LoVo (cell line): ENCODE data around the gene FLT4.

Experiments used
- DNase-seq: peaks from one replicate; pipeline ENCODE4 v3.0.0-alpha.2; 2016; ENCODE audit warnings: low spot score

The FLT4 gene

GRCh38 chr5:180607861-180608571 is 41.4 kb downstream of the FLT4 start:
- no peak for DNase-seq

DNA sequence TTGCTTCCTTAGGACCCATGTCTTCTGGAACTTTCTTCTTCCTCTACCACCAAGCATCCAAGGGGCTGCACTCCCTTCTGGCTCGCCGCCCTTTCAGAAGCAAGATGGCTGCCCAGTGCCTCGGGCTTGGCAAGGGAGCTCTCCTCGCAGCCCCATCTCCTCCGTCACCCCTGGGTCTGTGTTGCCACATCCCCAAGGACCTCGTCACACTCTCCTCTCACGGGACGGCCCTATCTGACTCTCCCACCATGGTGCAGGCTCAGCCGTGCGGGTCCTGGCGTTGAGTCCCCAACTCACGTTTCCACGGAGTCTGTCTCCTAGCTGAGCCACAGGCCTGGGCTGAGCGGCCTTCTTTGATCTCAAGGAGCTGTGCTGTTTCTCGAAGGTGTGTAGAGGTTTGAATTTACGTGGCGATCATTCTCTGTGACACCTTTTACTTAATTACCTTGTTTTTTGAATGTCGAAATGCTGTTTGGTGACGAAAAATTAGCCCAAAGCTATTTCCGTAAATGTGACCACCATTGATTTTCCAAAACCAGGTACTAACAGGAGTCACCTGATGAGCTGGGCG is 43.1 kb downstream of the FLT4 start:
- DNase-seq, result no peak

GRCh38 chr5:180605554-180606214 is 43.7 kb downstream of the FLT4 start:
- peak; percentile 63 for DNase-seq

- DNase-seq, result no peak
These were observed 45.1 kb downstream of the FLT4 start for GRCh38 chr5:180604271-180604670.

GRCh38 chr5:180603076-180603594 is 46.3 kb downstream of the FLT4 start:
- no peak for DNase-seq

DNA sequence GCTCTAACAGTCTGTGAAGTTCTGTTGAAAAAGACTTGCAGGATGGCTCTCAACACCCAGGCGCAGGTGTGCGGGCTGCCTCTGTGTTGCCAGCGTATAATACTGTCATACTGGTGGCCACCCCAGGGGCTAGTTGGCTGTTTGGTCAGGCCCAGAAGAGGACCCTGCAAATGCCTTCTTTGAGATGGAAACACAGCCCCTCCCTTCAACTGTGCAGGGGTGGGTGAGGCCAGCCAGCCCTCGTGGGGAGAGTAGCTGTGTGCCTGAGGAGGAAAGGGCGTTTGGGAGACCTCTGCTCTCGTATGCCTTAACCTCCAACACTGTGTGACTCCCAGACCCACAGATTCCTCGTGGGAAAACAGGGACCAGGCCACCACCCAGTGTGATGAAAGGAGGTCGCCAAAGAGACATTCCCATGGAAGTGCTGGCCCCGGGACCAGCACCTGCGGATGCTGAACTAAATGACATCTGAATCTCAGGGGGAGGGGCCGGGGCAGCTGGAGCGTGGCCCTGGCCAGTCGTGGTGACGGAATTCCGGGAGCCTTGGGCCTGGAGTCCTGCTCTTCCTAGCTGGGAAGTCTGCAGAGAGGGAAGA is 46.8 kb downstream of the FLT4 start:
- no peak for DNase-seq

GRCh38 chr5:180601591-180602480 is 47.6 kb downstream of the FLT4 start:
- no peak for DNase-seq

- DNase-seq, result no peak
These were observed 48.8 kb downstream of the FLT4 start for GRCh38 chr5:180600554-180601041.

- DNase-seq, result no peak
These were observed 49.3 kb downstream of the FLT4 start for GRCh38 chr5:180599981-180600553.

DNA sequence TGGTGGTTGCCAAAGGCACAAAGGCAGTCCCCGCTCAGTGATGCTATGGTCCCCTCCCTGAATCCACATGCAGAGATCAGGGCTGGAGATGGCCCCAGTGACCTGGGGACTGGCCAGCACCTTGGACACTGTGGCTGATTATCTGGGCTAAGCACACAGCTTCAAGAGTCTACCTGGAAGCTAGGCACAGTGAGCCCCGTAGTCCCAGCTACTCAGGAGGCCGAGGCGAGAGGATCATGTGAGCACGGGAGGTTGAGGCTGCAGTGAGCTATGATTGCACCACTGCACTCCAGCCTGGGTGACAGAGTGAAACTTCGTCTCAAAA is 49.8 kb downstream of the FLT4 start:
- DNase-seq, result no peak

- no peak for DNase-seq
These were observed 50.4 kb downstream of the FLT4 start for GRCh38 chr5:180598797-180599589.

GRCh38 chr5:180598316-180598701 is 51.1 kb downstream of the FLT4 start:
- DNase-seq, result no peak

DNA sequence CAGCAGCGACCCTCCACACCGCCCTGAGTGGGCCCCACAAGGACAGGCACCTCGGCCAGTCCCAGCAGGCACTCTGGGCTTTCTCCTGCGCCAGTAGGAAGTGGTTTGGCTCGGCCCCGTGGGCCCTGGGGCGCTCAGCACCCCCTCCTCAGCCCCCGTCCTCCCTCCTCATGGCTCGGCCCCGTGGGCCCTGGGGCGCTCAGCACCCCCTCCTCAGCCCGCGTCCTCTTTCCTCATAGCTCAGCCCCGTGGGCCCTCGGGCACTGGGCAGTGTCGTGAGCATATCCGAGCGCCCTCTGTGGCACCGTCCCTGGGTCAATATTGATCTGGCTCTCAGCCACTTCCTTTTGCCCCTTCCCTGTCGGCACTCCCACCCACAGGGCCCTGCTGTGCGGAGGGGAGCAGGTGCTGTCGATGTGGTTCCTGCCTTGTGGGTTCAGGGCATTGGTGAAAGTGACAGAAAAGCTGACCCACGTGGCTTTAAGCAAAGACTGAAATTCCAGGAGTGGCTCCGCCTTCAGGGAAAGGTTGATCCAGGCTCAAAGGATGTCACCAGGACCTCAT is 52.6 kb downstream of the FLT4 start:
- DNase-seq, result no peak

DNA sequence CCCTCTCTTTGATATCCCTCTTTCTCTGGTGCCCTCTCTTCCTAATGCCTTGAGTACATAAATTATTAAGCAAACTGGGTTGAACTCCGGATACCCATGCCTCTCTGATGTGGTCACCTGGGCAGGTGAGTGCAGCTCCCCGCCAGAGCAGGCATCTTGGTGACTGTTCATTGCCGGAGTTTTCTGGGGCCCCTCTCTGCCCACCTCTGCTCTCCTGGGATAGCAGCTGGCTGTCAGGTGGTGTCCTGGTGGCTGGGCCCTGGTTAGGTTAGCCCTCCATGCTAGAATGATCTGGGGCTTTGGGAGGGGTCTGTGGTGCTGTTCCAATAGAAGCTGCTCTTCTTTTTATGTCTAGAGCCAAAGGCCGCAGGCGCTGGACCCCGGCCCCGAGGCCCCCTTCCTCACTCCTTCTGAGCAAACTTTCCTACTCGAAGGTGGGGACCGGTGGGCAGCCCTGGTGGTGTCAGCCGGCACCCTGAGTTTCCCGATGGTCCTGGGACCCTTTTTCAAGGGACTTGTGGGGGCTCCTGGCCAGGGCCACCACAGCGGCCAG is 53.2 kb downstream of the FLT4 start:
- no peak for DNase-seq

DNA sequence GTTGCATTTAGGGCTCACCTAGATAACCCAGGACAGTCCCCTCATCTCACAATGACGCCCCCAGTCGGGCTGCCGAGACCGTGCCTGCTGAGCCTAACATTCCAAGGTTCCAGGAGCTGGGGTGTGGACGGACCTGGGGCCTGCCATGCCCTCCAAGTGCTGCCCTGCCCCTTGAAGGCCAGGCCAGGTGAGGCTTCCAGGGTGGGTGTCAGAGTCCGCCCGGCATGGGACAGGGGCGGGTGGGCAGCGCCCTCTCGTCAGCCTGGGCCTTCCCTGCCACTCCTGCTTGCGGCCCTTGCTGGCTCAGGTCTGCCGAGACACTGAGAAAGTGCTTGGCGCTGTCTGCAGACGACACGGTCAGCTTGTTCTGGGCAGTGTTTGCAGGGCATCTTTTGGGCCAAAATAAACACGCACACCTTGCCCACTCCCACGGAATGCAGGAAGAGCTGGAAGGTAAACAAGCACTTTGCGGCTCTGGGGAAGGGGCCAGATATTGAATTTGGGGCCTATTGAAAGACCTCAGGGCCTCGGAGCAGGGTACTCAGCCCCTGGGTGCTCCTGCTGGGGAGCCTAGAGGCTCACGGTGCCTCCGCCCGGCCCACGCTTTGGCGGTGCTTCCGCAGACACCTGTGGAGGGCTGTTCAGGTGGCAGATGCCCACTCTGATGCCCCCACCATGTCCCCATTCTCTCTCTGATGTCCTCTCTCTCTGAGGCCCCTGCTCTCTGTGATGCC is 53.9 kb downstream of the FLT4 start:
- DNase-seq, result no peak

GRCh38 chr5:180595046-180595379 is 54.4 kb downstream of the FLT4 start:
- DNase-seq, result no peak

DNA sequence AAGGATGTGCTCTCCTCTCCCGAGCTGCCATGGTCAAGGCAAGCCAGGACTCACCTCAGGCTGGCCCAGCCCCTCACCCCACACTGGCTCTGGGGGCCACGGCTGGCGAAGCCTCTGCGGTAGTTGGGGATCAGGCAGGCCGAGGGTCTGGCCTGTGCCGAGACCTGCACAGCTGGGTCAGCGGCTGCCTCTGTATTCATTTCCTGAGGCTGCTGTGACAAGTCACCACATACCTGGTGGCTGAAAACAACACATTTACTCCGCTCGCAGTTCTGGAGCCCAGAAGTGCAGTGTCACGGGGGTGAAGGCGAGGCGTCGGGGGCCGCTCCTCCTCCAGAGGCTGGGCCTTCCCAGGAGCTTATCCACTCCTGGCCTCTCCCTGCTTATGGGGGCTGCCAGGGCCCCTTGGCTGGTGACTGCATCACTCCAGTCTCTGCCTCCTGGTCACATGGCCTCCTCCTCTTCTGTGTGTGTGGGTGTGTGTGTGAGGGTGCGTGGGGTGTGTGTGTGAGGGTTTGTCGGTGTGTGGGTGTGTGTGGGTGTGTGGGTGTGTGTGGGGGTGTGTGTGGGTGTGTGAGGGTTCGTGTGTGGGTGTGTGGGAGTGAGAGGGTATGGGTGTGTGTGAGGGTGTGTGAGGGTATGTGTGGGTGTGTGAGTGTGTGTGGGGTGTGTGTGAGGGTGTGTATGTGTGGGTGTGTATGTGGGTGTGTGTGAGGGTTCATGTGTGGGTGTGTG is 54.9 kb downstream of the FLT4 start:
- DNase-seq, result no peak

DNA sequence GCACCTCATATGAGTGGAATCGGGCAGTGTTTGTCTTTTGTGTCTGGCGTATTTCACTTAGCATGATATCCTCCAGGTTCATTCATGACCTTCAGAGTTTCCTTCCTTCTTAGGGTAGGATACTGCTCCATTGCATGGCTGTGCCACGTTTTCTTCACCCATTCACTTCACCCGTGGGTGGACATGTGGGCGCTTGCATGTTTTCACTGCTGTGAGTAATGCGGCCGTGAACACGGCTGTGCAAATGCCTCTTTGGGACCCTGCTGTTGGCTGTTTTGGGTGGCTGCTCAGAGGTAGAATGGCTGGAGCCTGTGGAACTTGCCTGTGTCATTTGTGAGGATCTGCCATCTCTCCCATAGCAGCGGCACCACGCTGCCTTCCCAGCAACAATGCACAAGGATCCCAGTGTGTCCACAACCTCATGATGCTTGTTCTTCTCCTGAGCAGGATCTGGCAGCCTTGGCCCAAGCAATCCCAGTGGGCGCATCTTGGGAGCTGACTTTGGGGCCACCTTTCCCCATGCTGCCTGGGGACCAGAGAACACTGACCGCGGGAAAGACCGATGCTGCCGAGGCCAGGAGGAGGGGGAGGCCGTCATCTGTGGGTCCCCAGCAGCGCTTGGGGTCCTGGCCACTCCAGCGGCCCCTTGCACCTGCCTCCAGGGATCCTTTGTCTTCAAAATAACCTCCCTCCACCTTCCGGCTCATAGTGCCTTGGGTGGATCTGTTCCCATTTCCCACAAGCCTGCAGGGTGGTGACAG is 55.8 kb downstream of the FLT4 start:
- no peak for DNase-seq
